HG02571 (cell line): ENCODE results near the gene USP54.

Experiments used
- ATAC-seq: cut with Tn5 transposase; IDR thresholded peaks from one replicate; pipeline ENCODE4 v1.9.1; 2021; ENCODE audit warnings: mild to moderate bottlenecking, moderate library complexity; ENCODE audit not compliant: unreplicated experiment

USP54 gene

GRCh38 chr10:73469579-73469978 lies 121.6 kb downstream of the USP54 start:
- ATAC-seq: no peak

- ATAC-seq: no peak
Measured at GRCh38 chr10:73467206-73467605, 123.9 kb downstream of the USP54 start.

DNA sequence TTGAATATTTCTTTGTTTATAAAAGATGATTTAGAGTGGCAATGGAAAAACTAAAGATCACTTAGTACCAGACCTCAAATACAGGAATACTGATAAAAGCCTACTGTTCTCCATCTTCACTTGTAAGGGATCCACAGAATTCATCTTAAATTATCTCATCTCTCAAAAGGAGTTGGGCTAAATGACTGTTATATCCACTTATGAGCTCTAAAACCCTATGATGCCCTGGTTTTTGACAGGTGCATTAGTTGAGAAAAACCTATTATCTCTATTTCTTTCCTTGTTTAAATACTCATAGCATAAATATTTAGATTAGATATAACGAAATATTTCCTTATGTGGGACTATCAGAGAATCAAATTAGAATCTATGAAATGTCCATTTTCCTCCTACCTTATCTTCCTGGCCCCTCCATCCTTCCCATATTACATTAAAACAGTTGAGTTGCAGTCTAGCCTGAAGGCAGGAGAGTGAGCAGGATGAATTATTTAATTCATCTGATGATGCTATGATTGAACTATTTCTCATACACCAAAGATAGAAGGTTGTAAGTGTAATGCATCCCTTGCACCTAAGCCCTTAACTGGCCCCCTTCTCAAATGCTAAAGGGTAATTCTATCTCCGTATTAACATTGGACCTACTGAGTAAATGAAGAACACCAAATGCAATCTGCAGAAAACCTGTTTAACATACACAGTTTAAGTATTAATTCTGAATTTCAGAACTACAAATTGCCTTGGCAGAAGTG lies 125.0 kb downstream of the USP54 start:
- no peak for ATAC-seq

GRCh38 chr10:73460897-73461296 lies 130.2 kb downstream of the USP54 start:
- ATAC-seq: no peak

DNA sequence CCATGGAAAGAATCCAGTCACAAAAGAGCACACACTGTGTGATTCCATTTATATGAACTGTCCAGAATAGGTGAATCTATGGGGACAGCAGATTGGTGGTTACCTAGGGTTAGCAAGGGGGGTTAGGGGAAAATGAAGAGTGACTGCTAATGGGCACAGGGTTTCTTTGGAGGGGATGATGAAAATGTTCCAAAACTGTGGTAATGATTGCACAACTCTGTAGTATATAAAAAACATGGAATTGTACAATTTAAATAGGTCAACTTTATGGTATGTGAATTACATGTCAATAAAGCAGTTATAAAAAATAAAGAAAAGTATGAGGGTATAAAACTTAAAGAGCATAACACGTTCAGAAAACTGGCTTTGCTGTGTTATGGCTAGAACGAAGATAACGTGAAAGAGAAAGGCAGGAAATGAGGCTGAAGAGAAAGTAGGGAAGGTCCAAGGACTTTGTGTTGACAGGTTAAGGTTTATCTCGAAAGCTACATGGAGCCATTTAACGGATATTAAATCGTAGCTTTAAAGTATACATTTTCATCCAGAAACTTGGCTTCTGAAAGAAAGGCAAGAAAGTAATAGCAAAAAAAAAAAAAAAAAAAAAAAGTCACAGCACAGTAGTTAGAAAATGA lies 131.3 kb downstream of the USP54 start:
- no peak for ATAC-seq

DNA sequence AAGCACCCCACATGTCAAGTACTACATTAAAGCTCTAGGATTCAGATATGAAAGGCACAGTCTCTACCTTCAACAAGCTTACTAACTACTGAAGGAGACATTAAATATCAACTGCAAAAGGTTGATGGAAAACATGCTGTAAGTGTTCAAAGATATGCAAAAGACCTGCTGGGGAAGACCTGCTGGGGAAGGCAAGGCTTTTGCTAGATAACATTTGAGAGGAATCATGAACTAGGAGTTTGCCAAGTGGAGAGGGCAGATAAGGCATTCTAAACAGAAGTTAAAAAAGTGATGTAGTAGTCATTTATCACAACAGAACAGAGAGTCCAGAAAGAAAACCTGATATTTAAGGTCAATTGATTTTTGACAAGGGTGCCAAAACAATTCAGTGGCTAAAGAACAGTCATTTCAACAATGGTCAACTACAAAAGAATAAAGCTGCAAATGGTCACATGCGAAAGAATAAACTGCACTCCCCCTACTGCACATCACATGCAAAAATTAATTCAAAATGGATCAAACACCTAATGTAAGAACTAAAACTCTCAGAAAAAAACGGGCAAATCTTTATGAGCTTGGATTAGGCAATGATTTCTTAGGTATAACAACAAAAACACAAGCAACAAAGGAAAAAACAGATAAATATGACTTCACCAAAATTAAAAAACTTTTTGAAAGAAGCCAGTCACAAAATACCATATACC lies 134.8 kb downstream of the USP54 start:
- ATAC-seq: no peak

DNA sequence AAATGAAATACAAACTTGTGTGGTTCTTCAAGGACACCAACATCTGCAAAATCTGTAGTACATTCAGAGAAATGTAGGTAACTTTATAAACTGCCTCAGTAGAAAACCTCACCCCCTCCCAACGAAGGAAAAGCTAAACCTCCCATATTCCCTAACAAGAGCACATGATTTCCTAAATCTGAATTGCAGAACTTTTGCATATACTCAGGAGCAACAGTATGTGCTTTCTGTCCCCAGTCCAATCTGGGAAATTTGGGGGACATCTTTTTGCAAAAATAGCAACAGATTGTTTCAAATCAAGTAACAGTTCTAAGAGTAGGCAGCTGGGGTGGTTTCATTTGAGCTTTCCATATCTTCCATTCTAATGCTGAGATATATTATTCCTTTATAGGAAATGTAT lies 142.0 kb downstream of the USP54 start:
- ATAC-seq: no peak

GRCh38 chr10:73448384-73448783 lies 142.8 kb downstream of the USP54 start:
- no peak for ATAC-seq
